Measurements from ENCODE around the gene EVA1A.

The EVA1A gene

DNA sequence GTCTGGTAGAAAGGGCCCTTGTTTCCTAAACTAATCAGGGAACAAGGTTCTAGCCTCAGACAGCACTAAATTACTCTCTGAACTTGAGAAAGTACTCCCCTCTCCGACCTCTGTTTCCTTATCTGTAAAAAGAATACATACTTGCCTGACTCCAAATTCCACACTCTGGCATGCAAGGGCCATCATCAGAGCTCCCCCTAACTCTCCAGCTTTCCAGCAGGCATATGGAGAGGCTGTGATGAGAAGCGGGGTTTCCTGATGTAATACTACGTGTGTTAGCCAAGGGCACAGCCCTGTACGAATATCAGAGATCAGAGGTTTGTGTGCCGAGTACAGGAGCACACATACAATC lies 1.8 kb upstream of the EVA1A start:
- DNase-seq: no peak

DNA sequence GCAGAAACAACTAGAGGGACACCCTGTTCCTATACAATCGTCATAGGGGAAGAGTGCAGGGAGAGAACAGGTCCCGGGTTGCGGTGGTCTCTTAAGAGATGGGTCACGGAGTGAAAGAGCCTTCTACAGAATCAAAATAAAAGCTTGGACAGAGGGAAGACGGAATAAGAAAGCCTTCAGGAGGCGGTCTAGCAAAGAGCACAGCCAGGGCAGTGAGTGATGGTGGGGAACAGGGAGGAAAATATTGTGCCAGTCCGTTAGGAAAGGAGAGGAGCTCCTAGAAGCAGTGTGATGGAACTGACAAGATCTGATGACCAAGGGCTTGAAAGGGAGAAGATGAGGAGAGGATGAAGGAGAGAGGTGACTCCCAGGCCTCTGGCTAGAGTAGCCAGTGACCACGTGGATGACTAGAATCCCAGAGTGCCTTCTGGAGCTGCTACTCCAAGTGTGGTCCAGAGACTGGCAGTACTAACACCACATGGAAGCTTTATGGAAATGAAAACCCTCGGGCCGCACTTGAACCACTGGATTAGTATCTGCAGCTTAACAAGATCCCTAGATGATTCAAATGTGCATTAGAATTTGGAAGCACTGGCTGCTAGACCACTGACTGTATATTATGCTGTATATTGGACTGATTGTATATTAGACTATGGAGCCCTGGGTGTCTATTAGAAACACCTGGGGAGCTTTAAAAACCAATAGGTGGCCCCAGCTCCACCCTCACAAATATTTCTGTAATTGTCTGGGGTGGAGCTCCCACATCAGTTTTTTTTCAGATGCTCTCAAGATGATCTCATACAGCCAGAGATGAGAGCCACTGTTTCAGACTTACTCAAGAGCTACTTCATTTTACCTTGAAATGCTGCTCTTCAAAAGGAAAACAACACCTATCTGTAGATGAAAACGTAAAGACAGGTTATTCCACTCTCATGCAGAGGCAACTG lies 1.1 kb upstream of the EVA1A start:
- no peak for DNase-seq

DNA sequence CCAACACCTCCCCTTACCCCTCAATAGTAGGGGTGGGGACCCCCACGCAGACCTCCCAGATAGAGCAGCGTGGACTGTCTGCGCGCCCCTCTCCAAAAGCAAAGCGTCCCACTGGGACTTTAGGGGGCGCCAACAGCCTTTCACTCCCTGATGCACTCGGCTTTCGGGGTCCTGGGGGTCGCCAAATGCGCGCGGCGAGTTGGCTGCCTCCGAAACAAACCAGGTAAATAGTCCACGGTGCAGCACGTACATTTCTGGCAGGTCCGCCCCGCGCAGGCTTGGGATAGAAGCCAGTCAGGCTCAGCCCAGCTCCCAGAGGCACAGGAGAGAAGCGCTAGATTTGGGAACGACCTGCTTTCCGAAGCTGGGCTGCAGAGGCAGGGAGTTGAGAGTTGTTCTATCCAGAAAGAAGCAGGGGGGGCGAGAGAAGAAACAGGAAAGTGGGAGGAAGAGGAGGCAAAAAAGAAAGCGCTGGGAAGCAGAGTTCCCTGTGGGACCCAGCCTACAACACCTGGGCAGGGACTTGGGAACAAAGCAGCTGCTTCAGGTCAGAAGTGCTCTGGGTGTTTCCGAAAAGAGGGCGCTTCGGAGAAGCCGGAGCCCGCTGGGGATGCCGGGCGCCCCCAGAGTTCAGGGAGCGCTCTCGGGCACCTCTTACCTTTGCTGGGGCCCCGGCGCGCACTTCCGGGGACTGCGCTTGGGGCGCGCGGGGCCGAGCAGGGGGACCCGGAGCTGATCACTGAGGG lies 544 bp downstream of the EVA1A start:
- no peak for DNase-seq

DNA sequence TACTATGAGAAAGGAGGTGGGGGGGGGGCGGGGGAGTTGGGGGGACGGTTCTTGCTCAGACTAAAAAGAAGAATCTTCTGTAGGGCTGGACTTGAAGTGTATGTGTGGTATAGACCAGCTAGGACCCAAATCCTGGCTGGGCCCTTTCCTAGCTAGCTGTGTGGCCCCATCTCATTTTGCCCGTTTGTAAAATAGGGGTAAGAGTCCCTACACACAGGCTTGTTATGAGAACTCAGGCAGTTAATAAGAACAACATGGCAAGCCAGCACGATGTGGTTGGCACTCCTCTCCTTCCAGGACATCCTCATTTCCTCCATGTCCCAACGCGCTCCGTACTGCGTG lies 1.1 kb downstream of the EVA1A start:
- no peak for DNase-seq

DNA sequence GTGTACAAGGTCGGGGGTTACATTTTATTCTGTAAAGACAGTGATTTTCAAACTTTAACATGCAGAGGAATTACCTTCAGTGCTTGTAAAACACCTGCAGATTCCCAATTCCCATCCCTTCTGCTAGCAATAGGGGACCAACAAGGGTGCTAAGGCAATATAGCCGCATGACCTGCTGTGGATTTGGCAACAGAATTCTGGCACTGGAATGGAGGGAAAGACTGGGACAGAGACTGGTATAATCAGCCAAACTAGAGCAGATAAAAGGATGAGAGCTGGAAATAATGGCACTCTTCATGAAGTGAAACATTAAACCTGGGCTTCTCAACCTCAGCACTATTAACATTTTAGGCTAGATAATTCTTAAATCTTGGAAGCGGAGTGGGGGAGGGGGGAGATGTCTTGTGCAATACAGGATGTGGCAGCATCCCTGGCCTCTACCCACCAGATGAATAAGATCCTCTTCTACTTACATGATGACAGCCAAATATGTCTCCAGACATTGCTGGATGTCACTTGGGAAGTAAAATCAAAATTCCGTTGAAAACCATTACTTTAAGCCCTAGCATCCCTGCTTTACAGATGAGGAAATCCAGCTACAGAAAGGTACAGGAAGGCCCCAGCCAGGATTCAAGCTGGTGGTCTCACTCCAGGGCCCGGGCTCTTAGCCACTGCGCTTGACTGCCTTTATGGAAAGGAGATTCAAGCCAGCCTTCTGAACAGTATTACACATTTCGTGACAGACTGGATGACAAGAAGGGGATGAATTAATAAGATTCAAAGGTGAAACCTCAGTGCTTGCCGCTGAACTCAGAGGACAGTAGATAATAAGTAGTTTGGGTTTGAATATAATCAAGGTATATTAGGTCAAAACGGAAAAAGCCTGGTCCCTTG lies 1.7 kb downstream of the EVA1A start:
- DNase-seq: no peak

DNA sequence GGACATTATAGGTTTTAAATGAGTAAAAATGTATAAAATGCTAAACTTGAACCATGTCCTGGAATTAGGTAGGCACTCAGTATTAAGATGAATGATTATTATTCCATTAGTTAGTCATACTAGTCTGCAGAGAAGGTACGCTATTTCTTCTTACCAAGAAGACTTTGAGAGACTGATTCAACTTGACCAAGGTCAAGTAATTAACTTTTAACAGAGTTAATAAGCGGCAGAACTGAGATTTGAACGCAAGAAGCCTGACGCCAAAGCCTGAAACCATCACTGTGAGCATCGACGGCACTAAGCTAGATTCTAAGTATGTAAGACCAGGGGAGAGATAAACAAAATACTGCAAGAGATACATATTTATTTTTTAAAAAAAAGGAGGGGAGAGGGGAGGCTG lies 2.6 kb downstream of the EVA1A start:
- no peak for DNase-seq

DNA sequence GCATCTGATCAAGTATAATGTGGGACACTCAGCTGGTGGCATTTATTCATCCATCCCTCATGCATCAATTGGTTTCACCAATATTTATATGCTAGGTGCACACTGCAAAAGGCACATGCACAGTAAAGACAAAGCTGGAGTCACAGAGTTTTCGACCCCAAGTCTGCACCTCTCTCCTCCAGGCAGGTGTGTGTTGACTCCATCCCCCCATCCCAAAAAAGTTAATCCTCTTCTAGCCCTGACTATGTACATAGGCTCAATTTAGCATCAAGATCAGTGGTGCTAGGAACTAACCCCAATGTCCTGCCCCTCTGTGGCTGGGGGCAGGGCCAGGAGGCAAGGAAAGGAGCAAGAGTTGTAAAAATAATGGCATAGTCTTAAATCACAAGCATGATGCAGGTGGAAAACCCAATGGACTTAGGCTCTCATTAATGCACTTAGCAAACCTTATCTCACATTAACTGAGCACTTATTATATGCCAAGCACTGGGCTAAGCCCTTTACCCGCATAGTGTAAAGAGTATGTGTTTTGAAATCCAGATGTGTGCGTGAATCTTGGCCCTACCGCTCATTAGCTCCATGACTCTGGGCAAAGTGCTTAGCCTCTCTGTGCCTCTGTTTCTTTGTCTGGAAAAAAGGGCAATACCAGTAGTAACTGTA lies 3.1 kb downstream of the EVA1A start:
- no peak for DNase-seq

DNA sequence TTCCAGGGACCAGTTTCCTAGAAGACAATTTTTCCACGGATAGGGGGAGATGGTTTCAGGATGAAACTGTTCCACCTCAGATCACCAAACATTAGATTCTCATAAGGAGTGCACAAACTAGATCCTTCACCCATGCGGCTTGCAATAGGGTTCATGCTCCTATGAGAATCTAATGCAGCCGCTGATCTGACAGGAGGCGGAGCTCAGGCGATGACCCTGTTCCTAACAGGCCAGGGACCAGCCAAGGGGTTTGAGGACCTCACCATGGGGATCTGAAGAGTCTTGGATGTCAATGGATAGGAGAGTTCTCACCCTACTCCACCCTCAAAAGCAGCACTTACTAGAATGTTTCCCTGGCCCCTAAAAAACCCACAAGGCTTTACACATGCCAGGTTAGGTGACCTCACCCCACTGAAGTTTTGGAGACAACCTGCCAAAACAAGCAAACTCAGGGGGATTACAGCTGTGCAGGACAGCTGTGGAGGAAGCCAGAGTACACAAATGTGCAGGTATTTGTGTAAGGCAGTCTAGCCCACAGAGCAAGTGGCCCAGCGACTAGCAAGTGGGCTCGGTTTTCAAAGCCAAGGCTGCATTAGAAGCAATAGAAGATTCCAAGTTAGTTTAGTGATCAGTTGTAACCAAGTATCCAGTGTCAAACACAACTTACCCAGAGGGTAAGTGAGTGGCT lies 3.9 kb downstream of the EVA1A start:
- no peak for DNase-seq

DNA sequence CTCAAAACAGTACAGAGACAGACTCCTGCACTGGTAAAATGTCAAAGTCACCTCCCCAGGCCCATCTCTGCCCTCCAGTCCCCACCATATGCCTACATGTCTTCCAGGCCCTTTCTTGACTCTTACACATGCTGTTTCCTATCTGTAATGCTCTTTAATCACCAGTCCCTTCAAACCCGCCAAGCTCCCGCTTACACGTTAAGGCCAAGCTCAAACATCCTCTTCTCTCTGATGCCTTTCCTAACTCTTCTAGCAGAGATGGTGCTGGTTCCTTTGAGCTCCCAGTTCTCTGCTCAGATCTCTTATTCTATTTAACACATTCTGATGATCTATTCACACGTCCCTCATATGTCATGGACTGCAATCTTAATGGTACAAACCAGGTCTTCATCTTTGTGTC lies 5.0 kb downstream of the EVA1A start:
- no peak for DNase-seq

DNA sequence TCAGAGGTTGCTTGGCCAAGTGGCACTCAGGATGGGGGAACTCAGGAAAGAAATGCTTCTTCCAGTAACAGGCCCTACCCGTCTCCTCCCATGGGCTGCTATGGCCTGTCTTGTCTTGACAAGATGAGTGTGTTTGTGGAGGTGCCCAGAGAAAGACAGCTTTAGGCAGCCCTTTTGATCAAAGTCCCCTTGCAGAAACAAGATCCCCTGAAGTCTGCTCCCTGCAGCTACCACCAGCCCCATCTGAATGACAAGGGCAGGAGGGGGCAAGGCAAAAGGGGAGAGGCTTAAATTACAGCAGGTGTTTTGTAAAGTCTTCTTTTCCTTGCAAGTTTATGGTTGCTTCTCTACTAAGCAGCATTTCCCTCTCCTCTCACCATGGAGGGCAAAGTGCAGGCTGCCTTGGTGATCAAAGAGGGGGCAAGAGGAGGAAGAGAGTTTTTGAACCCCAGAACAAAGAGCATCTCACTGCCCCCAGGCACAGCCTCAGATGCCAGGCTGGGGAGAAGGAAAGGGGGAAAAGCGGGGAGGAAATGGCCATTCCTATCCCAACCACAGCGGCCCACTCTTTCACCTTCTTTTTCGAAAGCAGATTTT lies 6.7 kb downstream of the EVA1A start:
- DNase-seq: no peak

DNA sequence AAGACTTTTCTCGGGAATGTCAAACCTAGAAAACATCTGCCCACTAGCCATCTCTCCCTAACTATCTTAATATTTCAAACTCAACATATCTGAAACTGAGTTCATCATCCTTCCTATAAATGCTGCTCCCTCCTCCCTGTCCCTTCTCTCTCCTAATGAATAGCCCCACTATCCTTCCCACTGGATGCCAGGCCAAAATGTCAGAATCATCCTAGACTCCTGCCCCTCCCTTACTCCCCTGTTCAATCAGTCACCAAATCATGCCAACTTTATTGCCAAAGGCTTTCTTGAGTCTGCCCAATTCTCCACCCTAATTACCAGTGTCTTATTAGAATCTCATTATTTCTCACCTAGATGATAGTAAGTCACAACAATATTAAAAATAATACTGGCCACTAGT lies 8.5 kb downstream of the EVA1A start:
- no peak for DNase-seq

DNA sequence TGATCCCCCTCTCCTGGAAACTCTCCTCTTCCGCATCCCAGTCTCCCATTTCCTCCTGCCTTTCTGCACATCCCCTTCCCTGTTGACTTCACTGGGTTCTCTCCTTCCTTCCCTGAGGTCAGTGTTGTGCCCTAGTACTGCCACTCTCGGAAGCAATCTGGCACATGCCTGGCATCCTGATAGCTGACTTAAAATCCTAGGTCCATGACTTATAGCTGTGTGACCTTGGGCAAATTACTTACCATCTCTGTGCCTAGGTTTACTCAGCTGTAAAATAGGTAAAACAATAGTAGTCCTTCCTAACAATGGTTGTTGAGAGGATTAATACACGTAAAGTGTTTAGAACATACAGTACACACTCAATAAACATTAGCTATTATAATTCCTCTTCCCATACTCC lies 9.3 kb downstream of the EVA1A start:
- DNase-seq: no peak

DNA sequence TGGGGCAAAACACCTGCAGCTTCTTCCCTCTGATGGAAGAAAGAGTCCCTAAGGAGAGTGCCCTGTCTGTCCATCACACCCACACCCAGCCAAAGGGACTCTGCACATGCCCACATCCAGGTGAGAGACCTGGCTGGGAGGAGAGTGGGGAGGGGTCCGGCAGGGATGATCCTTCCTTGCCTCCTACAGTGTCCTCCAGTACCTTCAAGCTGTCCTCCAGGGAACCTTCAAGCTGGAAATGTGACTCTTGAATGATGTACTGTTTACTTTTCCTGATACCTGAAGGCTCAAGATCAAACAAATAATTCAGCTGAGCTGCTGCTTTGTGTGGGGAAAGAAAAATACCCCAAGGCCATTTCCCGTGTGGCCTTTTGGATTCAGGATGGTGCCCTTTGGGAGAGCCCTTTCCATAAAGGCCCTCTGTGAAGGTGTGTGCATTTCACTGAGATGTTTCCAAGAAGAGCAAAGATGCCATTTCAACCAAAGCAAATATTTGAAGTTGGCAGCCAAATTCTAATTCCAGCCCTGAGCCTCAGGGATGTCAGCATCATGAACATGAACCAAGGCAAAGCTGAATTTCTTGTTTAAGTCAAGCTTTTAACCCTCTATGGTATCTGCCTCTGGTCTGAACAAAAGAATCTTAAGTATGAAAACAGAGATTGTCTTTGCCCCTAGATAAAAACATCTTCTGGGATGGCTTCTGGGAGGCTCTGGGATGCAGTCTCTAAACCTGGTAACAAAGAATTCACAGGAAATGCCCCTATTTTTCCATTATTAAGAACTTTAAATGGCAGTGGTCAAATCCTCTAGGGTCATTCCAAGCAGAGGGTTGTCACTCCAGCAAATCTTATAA lies 11.1 kb downstream of the EVA1A start:
- DNase-seq: no peak

DNA sequence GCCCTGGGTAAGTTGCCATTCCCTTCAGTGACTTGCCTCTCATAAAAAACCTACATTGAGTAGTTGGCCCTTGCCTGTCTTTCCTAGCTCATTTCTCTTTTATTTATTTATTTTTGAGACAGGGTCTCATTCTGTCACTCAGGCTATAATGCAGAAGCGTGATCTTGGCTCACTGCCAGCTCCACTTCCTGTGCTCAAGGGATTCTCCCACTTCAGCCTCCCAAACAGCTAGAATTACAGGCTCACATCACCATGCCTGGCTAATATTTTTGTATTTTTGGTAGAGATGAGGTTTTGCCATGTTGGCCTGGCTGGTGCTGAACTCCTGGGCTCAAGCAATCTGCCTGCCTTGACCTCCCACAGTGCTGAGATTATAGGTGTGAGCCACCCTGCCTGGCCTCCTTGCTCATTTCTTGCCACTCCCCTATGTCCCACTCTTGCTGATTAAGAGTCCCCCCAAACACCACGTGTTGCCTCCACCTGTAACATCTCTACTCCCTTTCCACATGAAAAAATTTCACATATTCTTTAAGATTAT lies 12.6 kb downstream of the EVA1A start:
- no peak for DNase-seq

DNA sequence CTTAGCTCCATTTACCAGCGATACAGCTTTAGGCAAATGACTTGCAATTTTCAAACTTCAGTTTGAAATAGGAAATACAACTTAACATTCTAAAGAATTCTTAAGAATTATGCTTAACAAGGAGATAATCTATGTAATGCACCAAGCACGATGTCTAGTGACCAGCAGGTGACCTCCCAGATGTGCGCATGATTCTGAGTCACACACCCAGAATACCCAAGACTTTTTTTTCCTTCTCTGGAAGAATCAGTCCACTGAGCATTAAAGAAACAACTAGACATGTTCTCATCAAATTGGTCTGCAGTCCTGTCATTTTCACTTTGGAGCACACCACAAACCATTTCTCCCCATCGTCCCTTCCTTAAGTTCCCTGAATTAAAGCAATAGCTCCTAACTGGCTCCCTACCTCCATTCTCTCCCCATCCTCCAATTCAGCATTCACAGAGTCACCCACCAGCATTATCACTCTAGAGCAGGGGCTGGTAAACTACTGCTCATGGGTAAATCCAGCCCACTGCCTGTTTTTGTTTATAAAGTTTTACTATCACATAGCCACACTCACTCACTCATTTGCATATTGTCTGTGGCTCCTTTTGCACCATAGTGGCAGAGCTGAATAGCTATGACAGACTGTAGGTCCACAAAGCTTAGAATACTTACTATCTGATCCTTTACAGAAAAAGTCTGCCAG lies 13.2 kb downstream of the EVA1A start:
- no peak for DNase-seq

DNA sequence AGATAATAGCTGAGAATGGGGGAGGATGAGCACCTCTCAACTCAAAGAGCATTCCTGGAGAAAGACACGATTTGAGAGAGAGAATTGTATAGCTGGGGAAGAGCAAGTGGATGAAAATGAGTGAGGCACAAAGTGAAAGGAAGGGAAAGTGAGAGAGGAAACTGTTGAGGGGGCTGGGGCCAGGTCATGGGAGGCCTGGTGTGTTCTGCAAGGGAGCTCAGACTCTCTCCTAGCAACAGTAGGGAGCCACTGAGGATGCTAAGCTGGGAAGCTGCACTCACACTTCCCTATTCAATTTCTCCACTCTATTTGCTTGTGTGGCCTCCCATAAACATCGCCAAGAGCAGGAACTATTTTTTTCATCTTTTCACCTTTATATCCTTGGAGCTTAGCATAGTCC lies 14.8 kb downstream of the EVA1A start:
- DNase-seq: no peak

DNA sequence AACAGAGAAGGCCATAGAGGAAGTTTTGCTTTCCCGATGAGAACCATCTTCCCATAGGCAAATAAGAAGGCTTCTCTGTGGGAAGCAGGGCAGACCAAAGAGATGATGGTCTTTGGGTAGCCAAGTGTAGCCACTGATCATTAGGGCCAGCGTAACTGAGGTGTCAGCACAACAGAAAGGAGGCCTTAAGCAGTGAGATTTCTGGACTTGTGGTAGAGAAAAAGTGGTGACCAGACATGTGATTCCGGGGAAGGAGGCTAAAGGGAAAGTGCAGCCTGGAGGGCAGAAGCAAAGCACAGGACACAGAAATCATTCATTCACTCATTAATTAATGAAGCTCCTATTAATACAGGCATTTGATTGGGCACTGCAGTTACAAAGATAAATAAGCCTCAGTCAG lies 15.4 kb downstream of the EVA1A start:
- DNase-seq: no peak

DNA sequence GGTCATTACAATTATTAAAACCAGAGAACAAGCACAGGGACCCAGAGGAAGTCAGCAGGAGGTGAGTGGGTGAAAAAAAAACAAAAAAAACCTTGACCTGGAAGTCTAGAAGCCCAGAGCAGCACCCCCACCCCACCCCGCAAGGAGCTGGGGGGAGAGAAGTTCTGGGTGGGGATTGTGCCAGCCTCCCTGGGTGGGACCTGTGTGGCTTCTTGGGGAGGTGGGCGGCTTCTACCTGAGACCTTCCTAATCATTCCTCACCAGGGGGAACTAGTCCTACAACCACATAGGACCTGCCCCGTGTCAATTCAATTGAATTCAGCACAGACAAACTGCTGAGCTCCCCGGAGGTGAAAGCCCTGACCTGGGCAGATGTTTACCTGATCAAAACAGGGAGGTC lies 17.3 kb downstream of the EVA1A start:
- DNase-seq: no peak

DNA sequence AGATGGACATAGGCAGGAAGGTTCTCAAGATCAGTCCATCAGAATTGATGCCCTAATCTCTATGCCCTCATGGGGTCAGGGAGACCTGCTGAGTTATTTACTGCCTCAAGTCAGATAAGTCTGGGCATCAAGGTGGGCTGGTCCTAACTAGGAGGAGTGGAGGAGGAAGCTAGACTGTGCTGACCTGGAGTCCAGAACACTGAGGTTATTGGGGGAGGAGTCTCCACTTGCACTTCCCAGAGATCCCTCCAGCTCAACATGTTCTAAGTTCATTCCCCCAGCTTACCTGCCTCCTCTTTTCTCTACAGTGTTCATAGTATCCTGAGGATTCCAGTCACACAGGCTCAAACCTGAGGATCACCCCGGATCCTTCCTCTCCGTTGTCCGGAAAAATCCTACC lies 19.3 kb downstream of the EVA1A start:
- no peak for DNase-seq

DNA sequence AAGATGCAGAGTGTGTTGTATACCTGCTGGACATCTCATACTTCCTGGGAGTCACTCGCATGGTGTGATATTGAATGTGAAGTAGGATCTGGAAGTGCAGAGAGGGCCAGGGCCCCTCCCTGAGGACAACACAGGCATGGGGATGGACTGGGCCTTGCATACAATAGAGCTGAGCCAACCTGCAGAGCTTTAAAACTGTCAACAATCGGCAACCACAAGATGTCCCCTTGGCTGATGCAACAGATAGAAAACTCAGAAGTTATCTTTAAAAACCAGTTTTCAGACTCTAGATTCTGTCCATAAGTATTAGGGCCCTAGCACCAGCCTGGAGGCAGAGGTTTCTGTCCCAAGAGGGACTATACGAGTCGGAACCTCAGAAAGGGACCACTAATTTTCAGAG lies 19.7 kb downstream of the EVA1A start:
- DNase-seq: no peak
